H9 (cell line): ENCODE measurements around the gene DNALI1. TPM values are rescaled to one million over a fixed set of nuclear protein-coding genes. Genes with fewer than 3 reads are reported as not detected.

ENCODE experiments used
- DNase-seq: peaks from one replicate; pipeline ENCODE4 v3.0.0-alpha.2; 2017
- H2AFZ ChIP-seq: one replicate; pipeline ENCODE4 v1.6.1; 2013; ENCODE audit warnings: mild to moderate bottlenecking, low read length, control low read depth, moderate library complexity
- H2AK5ac ChIP-seq: 2 replicates; pipeline ENCODE4 v1.6.1; 2013; ENCODE audit warnings: low read length, control low read depth, mixed read lengths; ENCODE audit not compliant: insufficient read length
- H2BK120ac ChIP-seq: one replicate; pipeline ENCODE4 v1.6.1; 2013; ENCODE audit warnings: low read depth, mild to moderate bottlenecking, low read length, control low read depth, inconsistent platforms; ENCODE audit not compliant: poor library complexity, severe bottlenecking
- H2BK12ac ChIP-seq: 2 replicates; pipeline ENCODE4 v1.6.1; 2013; ENCODE audit warnings: low read length, control low read depth, mixed read lengths, low read depth; ENCODE audit not compliant: insufficient read length
- H2BK15ac ChIP-seq: 2 replicates; pipeline ENCODE4 v1.6.1; 2013; ENCODE audit warnings: low read depth, low read length, control low read depth
- H2BK20ac ChIP-seq: one replicate; pipeline ENCODE4 v1.6.1; 2013; ENCODE audit warnings: low read depth, mild to moderate bottlenecking, low read length, control low read depth, inconsistent platforms; ENCODE audit not compliant: poor library complexity, severe bottlenecking
- H2BK5ac ChIP-seq: 2 replicates; pipeline ENCODE4 v1.6.1; 2013; ENCODE audit warnings: low read length, control low read depth, mixed read lengths; ENCODE audit not compliant: insufficient read length
- H3K14ac ChIP-seq: 2 replicates; pipeline ENCODE4 v1.6.1; 2013; ENCODE audit warnings: low read length, control low read depth; ENCODE audit not compliant: insufficient read depth
- H3K18ac ChIP-seq: 2 replicates; pipeline ENCODE4 v1.6.1; 2013; ENCODE audit warnings: low read depth, mild to moderate bottlenecking, mixed read lengths, low read length, control low read depth; ENCODE audit not compliant: insufficient read length
- H3K23ac ChIP-seq: 2 replicates; pipeline ENCODE4 v1.6.1; 2013; ENCODE audit warnings: low read length, control low read depth, mixed read lengths, low read depth; ENCODE audit not compliant: insufficient read length
- H3K23me2 ChIP-seq: 2 replicates; pipeline ENCODE4 v1.6.1; 2013; ENCODE audit warnings: low read depth, mild to moderate bottlenecking, mixed read lengths, low read length, control low read depth; ENCODE audit not compliant: insufficient read length, poor library complexity, severe bottlenecking
- H3K27ac ChIP-seq: 2 replicates; pipeline ENCODE4 v1.5.1; 2013; ENCODE audit warnings: low read length, control low read depth, mixed read lengths, low read depth; ENCODE audit not compliant: insufficient read length
- H3K27me3 ChIP-seq: 2 replicates; pipeline ENCODE4 v1.6.1; 2013; ENCODE audit warnings: low read length, control low read depth, inconsistent platforms; ENCODE audit not compliant: insufficient read depth
- H3K4ac ChIP-seq: 2 replicates; pipeline ENCODE4 v1.6.1; 2013; ENCODE audit warnings: low read depth, mild to moderate bottlenecking, control low read depth, inconsistent platforms, low read length, moderate library complexity
- H3K4me1 ChIP-seq: 2 replicates; pipeline ENCODE4 v1.6.1; 2013; ENCODE audit warnings: low read length, control low read depth, inconsistent platforms; ENCODE audit not compliant: insufficient read depth
- H3K4me2 ChIP-seq: 2 replicates; pipeline ENCODE4 v1.6.1; 2013; ENCODE audit warnings: low read length, control low read depth, mixed read lengths; ENCODE audit not compliant: insufficient read length, insufficient read depth
- H3K56ac ChIP-seq: 2 replicates; pipeline ENCODE4 v1.6.1; 2013; ENCODE audit warnings: low read depth, mild to moderate bottlenecking, mixed read lengths, low read length, control low read depth; ENCODE audit not compliant: insufficient read length
- H3K79me1 ChIP-seq: 2 replicates; pipeline ENCODE4 v1.6.1; 2013; ENCODE audit warnings: low read depth, mild to moderate bottlenecking, moderate library complexity, low read length, control low read depth, inconsistent platforms; ENCODE audit not compliant: insufficient read depth, poor library complexity, severe bottlenecking
- H3K79me2 ChIP-seq: 2 replicates; pipeline ENCODE4 v1.6.1; 2013; ENCODE audit warnings: low read length, control low read depth, inconsistent platforms; ENCODE audit not compliant: insufficient read depth
- H3K9ac ChIP-seq: 2 replicates; pipeline ENCODE4 v1.6.1; 2013; ENCODE audit warnings: low read length, control low read depth, mixed read lengths; ENCODE audit not compliant: insufficient read length; ENCODE audit errors: extremely low read depth
- H3K9me3 ChIP-seq: one replicate; pipeline ENCODE4 v1.6.1; 2013; ENCODE audit warnings: low read depth, low read length, inconsistent platforms; ENCODE audit not compliant: control insufficient read depth
- H3T11ph ChIP-seq: one replicate; pipeline ENCODE4 v1.6.1; 2013; ENCODE audit warnings: mild to moderate bottlenecking, low read length, control low read depth, inconsistent platforms
- H4K20me1 ChIP-seq: one replicate; pipeline ENCODE4 v1.6.1; 2013; ENCODE audit not compliant: control insufficient read depth, insufficient read length, insufficient read depth
- H4K5ac ChIP-seq: 2 replicates; pipeline ENCODE4 v1.6.1; 2013; ENCODE audit warnings: low read depth, mild to moderate bottlenecking, mixed read lengths, low read length, control low read depth; ENCODE audit not compliant: insufficient read length
- H4K8ac ChIP-seq: replicated peaks from 2 replicates; pipeline ENCODE4 v1.6.1; 2013; ENCODE audit warnings: low read length, control low read depth, mixed read lengths, low read depth; ENCODE audit not compliant: insufficient read length
- H4K91ac ChIP-seq: 2 replicates; pipeline ENCODE4 v1.6.1; 2013; ENCODE audit warnings: low read depth, mild to moderate bottlenecking, moderate library complexity, mixed read lengths, low read length, control low read depth; ENCODE audit not compliant: insufficient read length
- H3K27ac Mint-ChIP-seq, 3 experiments: 2 replicates in 2 of 3; 3 replicates in 1 of 3; pipeline ENCODE4 v1.8.0; 2020 to 2021; ENCODE audit warnings: mixed read lengths in 3 of 3, mild to moderate bottlenecking in 1 of 3, moderate library complexity in 1 of 3
- H3K27me3 Mint-ChIP-seq: 2 replicates; pipeline ENCODE4 v1.8.0; 2021; ENCODE audit warnings: low read depth, mild to moderate bottlenecking, moderate library complexity, mixed read lengths
- H3K36me3 Mint-ChIP-seq, 3 experiments: 2 replicates in 2 of 3; 3 replicates in 1 of 3; pipeline ENCODE4 v1.8.0; 2020 to 2021; ENCODE audit warnings: low read depth in 3 of 3, mixed read lengths in 3 of 3; ENCODE audit not compliant: insufficient read depth in 1 of 3
- H3K4me1 Mint-ChIP-seq, 2 experiments: 2 replicates each; pipeline ENCODE4 v1.8.0; 2020; ENCODE audit warnings: mixed read lengths in 2 of 2
- H3K4me3 Mint-ChIP-seq, 2 experiments: 2 replicates in 1 of 2; 3 replicates in 1 of 2; pipeline ENCODE4 v1.8.0; 2020 to 2021; ENCODE audit warnings: mild to moderate bottlenecking in 2 of 2, mixed read lengths in 2 of 2, moderate library complexity in 1 of 2
- H3K9me3 Mint-ChIP-seq, 2 experiments: 2 replicates in 1 of 2; 3 replicates in 1 of 2; pipeline ENCODE4 v1.8.0; 2020; ENCODE audit warnings: mild to moderate bottlenecking in 2 of 2, mixed read lengths in 2 of 2, moderate library complexity in 1 of 2
- CTCF ChIP-seq: fragments of 200-600 bp; sonication (generic); conservative IDR thresholded peaks from 3 replicates; pipeline ENCODE4 v1.8.0; 2021; ENCODE audit warnings: antibody characterized with exemption, mild to moderate bottlenecking
- WGBS: extraction: QIAGEN DNeasy Blood & Tissue Kit; methylation state at CpG from one replicate; pipeline ENCODE4 v1.1.7; 2013; ENCODE audit warnings: missing lambda C conversion rate, low lambda C conversion rate, mixed read lengths; ENCODE audit not compliant: insufficient read length; ENCODE audit errors: extremely low coverage; 5-methylcytosine and 5-hydroxymethylcytosine counted together
- total RNA-seq: library from RNA; stranded (reverse); gene quantifications from 2 replicates; pipeline ENCODE4 v1.2.1, GENCODE V29; 2021

DNALI1 gene
- total RNA-seq, 1 experiment from 2014 or later: 18.0 TPM

- Histone ChIP-seq H4K8ac (no peak overlapping the region), H3K14ac (no peak overlapping the region), H3K23me2 (peaks cover 5% of the 10 kb centered on the region), H3K27me3 (no peaks in the 10 kb centered on the region), H4K91ac (no peak overlapping the region), H3K4me1 (no peaks in the 10 kb centered on the region), H3K9ac (no peak overlapping the region), H3K18ac (no peak overlapping the region), H3K79me1 (no peaks in the 10 kb centered on the region), H2BK20ac (no peak overlapping the region), H3K4me2 (no peak overlapping the region), H2BK120ac (no peak overlapping the region), H3K4ac (no peak overlapping the region), H2BK12ac (no peak overlapping the region), H2AK5ac (no peak overlapping the region), H3K79me2 (no peaks in the 10 kb centered on the region), H2BK15ac (no peak overlapping the region), H4K20me1 (no peaks in the 10 kb centered on the region), H3K23ac (no peak overlapping the region), H2AFZ (no peak overlapping the region), H4K5ac (no peak overlapping the region), H3K56ac (no peak overlapping the region), H3T11ph (no peak overlapping the region), H3K27ac (no peak overlapping the region), H3K9me3 (no peaks in the 10 kb centered on the region), H2BK5ac (no peak overlapping the region)
- H3K36me3 Mint-ChIP-seq: peaks cover 5 to 31% (median 21%) of the 10 kb centered on the region in 3 experiments; a peak in 6 of 7 replicates
- peaks cover 14 to 17% of the 10 kb centered on the region in 2 experiments for H3K4me1 Mint-ChIP-seq
- no peaks in the 10 kb centered on the region for H3K9me3 Mint-ChIP-seq
- no peak overlapping the region for H3K4me3 Mint-ChIP-seq
- peak; percentile 70 for TF ChIP-seq CTCF
- no CpG with 5 or more reads among the region's 21 CpGs for WGBS
- H3K27ac Mint-ChIP-seq: peak overlapping the region in 2 of 3 experiments; percentile 83 to 93; a peak in 4 of 7 replicates
- H3K27me3 Mint-ChIP-seq: no peaks in the 10 kb centered on the region
- peak; percentile 68 for DNase-seq
These were observed 4.7 kb downstream of the DNALI1 start for GRCh38 chr1:37561133-37562132.
